ENCODE data around the gene LARP7. TPM values are rescaled to one million over a fixed set of nuclear protein-coding genes. Genes with fewer than 3 reads are reported as not detected.

LARP7 gene
- total RNA-seq, 1 experiment from 2014 or later, result 22.6 TPM

DNA sequence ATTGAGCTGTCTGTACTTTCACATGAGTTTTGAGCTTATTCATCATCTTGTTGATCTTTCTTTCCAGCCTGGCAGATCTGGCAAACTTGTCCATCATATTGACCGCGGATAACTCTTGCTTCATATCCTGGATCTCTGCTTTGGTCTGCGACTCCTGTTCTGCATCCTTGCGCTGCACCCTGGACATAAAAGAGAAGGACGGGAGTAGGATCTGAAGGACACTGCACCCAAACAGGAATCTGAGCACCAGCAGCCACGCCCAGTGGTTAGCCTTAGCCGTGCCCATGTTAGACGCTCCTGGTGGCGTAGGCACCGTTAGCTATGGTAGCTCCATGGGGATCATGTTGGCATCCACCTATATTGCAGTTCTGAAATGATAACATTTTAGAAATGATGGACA is 56.6 kb downstream of the LARP7 start:
- Mint-ChIP-seq H3K27me3 (ENCODE audit: unreplicated experiment) (no peaks in the 10 kb centered on the region), H3K9me3 (ENCODE audit: low read depth, unreplicated experiment) (no peaks in the 10 kb centered on the region), H3K4me3 (ENCODE audit: low read depth, unreplicated experiment) (no peak overlapping the region), H3K36me3 (ENCODE audit: insufficient read depth, unreplicated experiment) (no peaks in the 10 kb centered on the region), H3K27ac (ENCODE audit: unreplicated experiment) (no peak overlapping the region), H3K4me1 (ENCODE audit: low read depth, unreplicated experiment) (no peaks in the 10 kb centered on the region)
- intact Hi-C loops (cut with micrococcal nuclease; ENCODE audit: unreplicated experiment), result no loop called here
- DNase-seq, result no peak
- CTCF ChIA-PET, result interaction anchor here (0.6 kb wide), 1 partner anchor 161 kb away, joined by 3 read pairs; no protein-coding TSS in a partner anchor
- TF ChIP-seq, protein P1, sequence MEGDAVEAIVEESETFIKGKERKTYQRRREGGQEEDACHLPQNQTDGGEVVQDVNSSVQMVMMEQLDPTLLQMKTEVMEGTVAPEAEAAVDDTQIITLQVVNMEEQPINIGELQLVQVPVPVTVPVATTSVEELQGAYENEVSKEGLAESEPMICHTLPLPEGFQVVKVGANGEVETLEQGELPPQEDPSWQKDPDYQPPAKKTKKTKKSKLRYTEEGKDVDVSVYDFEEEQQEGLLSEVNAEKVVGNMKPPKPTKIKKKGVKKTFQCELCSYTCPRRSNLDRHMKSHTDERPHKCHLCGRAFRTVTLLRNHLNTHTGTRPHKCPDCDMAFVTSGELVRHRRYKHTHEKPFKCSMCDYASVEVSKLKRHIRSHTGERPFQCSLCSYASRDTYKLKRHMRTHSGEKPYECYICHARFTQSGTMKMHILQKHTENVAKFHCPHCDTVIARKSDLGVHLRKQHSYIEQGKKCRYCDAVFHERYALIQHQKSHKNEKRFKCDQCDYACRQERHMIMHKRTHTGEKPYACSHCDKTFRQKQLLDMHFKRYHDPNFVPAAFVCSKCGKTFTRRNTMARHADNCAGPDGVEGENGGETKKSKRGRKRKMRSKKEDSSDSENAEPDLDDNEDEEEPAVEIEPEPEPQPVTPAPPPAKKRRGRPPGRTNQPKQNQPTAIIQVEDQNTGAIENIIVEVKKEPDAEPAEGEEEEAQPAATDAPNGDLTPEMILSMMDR (IDR thresholded peaks at IDR 0.05; ENCODE audit: unreplicated experiment), result no peak
- no TSS peak for BruUV-seq (replicated peaks)

DNA sequence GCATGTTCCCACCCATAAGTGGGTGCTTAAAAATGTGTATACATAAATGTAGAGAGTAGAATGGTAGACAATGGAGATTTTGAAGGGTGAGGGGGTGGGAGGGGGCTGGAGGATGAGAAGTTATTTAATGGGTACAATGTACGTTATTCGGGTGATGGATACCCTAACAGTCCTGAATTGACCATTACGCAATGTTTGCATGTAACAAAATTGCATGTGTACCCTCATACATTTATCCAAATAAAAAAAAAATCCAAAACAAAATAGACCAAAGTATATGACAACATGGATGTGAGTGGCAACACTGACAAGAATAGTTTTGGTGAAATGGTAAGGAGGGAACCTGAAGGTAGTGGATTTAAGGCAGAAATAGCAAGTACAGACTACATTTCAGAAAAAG is 63.7 kb downstream of the LARP7 start:
- TF ChIP-seq, protein P1 (IDR thresholded peaks at IDR 0.05; ENCODE audit: unreplicated experiment), result no peak
- H3K36me3 Mint-ChIP-seq (ENCODE audit: insufficient read depth, unreplicated experiment), result no peaks in the 10 kb centered on the region
- no TSS peak for BruUV-seq (replicated peaks)
- H3K9me3 Mint-ChIP-seq (ENCODE audit: low read depth, unreplicated experiment), result no peaks in the 10 kb centered on the region
- CTCF ChIA-PET, result no interaction called here
- H3K27me3 Mint-ChIP-seq (ENCODE audit: unreplicated experiment), result peaks cover 57% of the 10 kb centered on the region
- H3K27ac Mint-ChIP-seq (ENCODE audit: unreplicated experiment), result no peak overlapping the region
- peaks cover 7% of the 10 kb centered on the region for H3K4me1 Mint-ChIP-seq (ENCODE audit: low read depth, unreplicated experiment)
- H3K4me3 Mint-ChIP-seq (ENCODE audit: low read depth, unreplicated experiment), result no peak overlapping the region
- intact Hi-C loops (cut with micrococcal nuclease; ENCODE audit: unreplicated experiment), result no loop called here
- DNase-seq, result no peak

- no peak overlapping the region for H3K27ac Mint-ChIP-seq (ENCODE audit: unreplicated experiment)
- peaks cover 75% of the 10 kb centered on the region for H3K27me3 Mint-ChIP-seq (ENCODE audit: unreplicated experiment)
- CTCF ChIA-PET, result no interaction called here
- H3K4me1 Mint-ChIP-seq (ENCODE audit: low read depth, unreplicated experiment), result peaks cover 13% of the 10 kb centered on the region
- no peaks in the 10 kb centered on the region for H3K9me3 Mint-ChIP-seq (ENCODE audit: low read depth, unreplicated experiment)
- peaks cover 6% of the 10 kb centered on the region for H3K36me3 Mint-ChIP-seq (ENCODE audit: insufficient read depth, unreplicated experiment)
- no TSS peak for BruUV-seq (replicated peaks)
- intact Hi-C loops (cut with micrococcal nuclease; ENCODE audit: unreplicated experiment), result no loop called here
- no peak overlapping the region for H3K4me3 Mint-ChIP-seq (ENCODE audit: low read depth, unreplicated experiment)
- no peak for DNase-seq
- TF ChIP-seq, protein P1 (IDR thresholded peaks at IDR 0.05; ENCODE audit: unreplicated experiment), result no peak
These were observed 65.9 kb downstream of the LARP7 start for GRCh38 chr4:112702892-112703291.

DNA sequence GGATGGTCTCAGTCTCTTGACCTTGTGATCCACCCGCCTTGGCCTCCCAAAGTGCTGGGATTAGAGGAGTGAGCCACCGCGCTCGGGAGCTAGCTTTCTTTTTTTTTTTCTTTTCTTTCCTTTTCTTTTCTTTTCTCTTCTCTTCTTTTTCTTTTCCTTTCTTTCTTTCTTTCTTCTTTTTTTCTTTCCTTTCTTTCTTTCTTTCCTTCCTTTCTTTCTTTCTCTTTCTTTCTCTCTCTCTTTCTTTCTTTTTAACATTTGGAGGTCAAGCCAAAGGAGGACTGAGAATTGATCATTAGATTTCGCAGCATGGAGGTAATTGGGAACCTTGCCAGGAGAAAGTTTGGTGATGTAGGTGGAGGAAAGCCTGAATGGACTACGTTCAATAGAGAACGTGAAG is 67.4 kb downstream of the LARP7 start:
- CTCF ChIA-PET, result no interaction called here
- no peaks in the 10 kb centered on the region for H3K9me3 Mint-ChIP-seq (ENCODE audit: low read depth, unreplicated experiment)
- BruUV-seq (replicated peaks), result no TSS peak
- H3K27me3 Mint-ChIP-seq (ENCODE audit: unreplicated experiment), result peaks cover 75% of the 10 kb centered on the region
- peak overlapping the region; percentile 77 for H3K4me3 Mint-ChIP-seq (ENCODE audit: low read depth, unreplicated experiment)
- H3K27ac Mint-ChIP-seq (ENCODE audit: unreplicated experiment), result no peak overlapping the region
- TF ChIP-seq, protein P1 (IDR thresholded peaks at IDR 0.05; ENCODE audit: unreplicated experiment), result no peak
- intact Hi-C loops (cut with micrococcal nuclease; ENCODE audit: unreplicated experiment), result no loop called here
- H3K36me3 Mint-ChIP-seq (ENCODE audit: insufficient read depth, unreplicated experiment), result peaks cover 6% of the 10 kb centered on the region
- H3K4me1 Mint-ChIP-seq (ENCODE audit: low read depth, unreplicated experiment), result peaks cover 13% of the 10 kb centered on the region
- DNase-seq, result no peak

All from Calu3 (cell line).